ENCODE data around the gene FAM120A. TPM values are rescaled to one million over a fixed set of nuclear protein-coding genes. Genes with fewer than 3 reads are reported as not detected.

The FAM120A gene
- total and polyA plus RNA-seq, 2 of the 13 experiments (the other 11 are each of a cell fraction or from before 2014, with no cell fraction given), result 41.3 to 44.4 TPM

GRCh38 chr9:93453047-93453914, 1.8 kb downstream of the FAM120A start, which contains the start of gene FAM120AOS (continued):
- TF ChIP-seq GABPB1 (CRISPR knock-in tag; IDR thresholded peaks at IDR 0.05) (peak; percentile 96), SMARCC2 (IDR thresholded peaks at IDR 0.05) (no peak), ZNF639 (CRISPR knock-in tag; conservative IDR thresholded peaks at IDR 0.05) (no peak), KLF9 (CRISPR knock-in tag; IDR thresholded peaks at IDR 0.05; ENCODE audit: low read depth) (no peak), KDM5A (IDR thresholded peaks at IDR 0.05; ENCODE audit: borderline replicate concordance, low read length) (peak; percentile 68; the same call in 1 of the 2 replicates), MYNN (CRISPR knock-in tag; IDR thresholded peaks at IDR 0.05; ENCODE audit: low read depth) (no peak), FOXC1 (CRISPR knock-in tag; IDR thresholded peaks at IDR 0.05; ENCODE audit: borderline replicate concordance) (no peak), KMT2B (CRISPR knock-in tag; IDR thresholded peaks at IDR 0.05) (peak; percentile 92), ELF1 (CRISPR knock-in tag; IDR thresholded peaks at IDR 0.05) (peak; percentile 69), PRDM4 (CRISPR knock-in tag; IDR thresholded peaks at IDR 0.05; ENCODE audit: borderline replicate concordance) (no peak), PAX8 (CRISPR knock-in tag; IDR thresholded peaks at IDR 0.05; ENCODE audit: borderline replicate concordance) (no peak), SIN3B (IDR thresholded peaks at IDR 0.05; ENCODE audit: low read length) (no peak), KAT8 (CRISPR knock-in tag; IDR thresholded peaks at IDR 0.05) (peak; percentile 66; the same call in 1 of the 2 replicates), ZBTB4 (CRISPR knock-in tag; IDR thresholded peaks at IDR 0.05; ENCODE audit: borderline replicate concordance) (no peak), MYC (CRISPR knock-in tag; IDR thresholded peaks at IDR 0.05; ENCODE audit: borderline replicate concordance) (no peak), GATAD2A (CRISPR knock-in tag; IDR thresholded peaks at IDR 0.05) (0 out of 2 replicates have a peak, but pooled peaks have one; percentile 10), PITX1 (CRISPR knock-in tag; IDR thresholded peaks at IDR 0.05) (peak; percentile 32; the same call in 1 of the 2 replicates), NFYB (CRISPR knock-in tag; IDR thresholded peaks at IDR 0.05) (peak; percentile 95), CCDC6 (CRISPR knock-in tag; IDR thresholded peaks at IDR 0.05) (no peak), POLR2A (IDR thresholded peaks at IDR 0.05; ENCODE audit: insufficient read depth in 1 of 2, low read depth in 2 of 2, low read length in 2 of 2) (peak; percentile 5 to 57; a peak in 2 of 4 replicates), PATZ1 (CRISPR knock-in tag; IDR thresholded peaks at IDR 0.05) (0 out of 2 replicates have a peak, but pooled peaks have one; percentile 46), PHF21A (CRISPR knock-in tag; IDR thresholded peaks at IDR 0.05) (0 out of 2 replicates have a peak, but pooled peaks have one; percentile 45)

All from HepG2 (cell line).